K562 (cell line): ENCODE results near the gene SNX30. TPM values are rescaled to one million over a fixed set of nuclear protein-coding genes. Genes with fewer than 3 reads are reported as not detected.

Source experiments
- ATAC-seq: fragments of 200-7000 bp; cut with Tn5 transposase; 3 replicates; pipeline ENCODE4 v1.9.1; 2020; ENCODE audit warnings: moderate library complexity
- BruUV-seq: library from RNA; stranded (reverse); fragments of 400-500 nt; replicated peaks from 2 replicates; lab custom pipeline; 2021; lab: Mats Ljungman, UMichigan
- CTCF ChIA-PET: fragments of 300-600 bp; formaldehyde crosslinking; extraction: SDS; loops from one replicate; lab custom pipeline; 2021; ENCODE audit warnings: low intra/inter-chr PET ratio; lab: Yijun Ruan, JAX
- POLR2A ChIA-PET: fragments of 300-600, 350-650 bp; sonication (Branson Sonifier 250); formaldehyde crosslinking; extraction: SDS; loops from one replicate; lab custom pipeline; 2021; ENCODE audit warnings: antibody characterized with exemption, inconsistent platforms; lab: Yijun Ruan, JAX
- DNase-seq, 4 experiments: peaks; one replicate each; pipeline versions ENCODE4 v3.0.0 to v3.0.0-alpha.2; 2011 to 2018; ENCODE audit warnings: low spot score in 3 of 4, mixed read lengths in 3 of 4; ENCODE audit errors: extremely low read depth in 1 of 4
- FAIRE-seq: peaks from 2 replicates; lab custom pipeline; 2011; peaks lifted over from hg19 to GRCh38; lab: Jason Lieb, UNC
- H2AFZ ChIP-seq: 2 replicates; pipeline ENCODE4 v1.6.0; 2011; ENCODE audit warnings: low read depth, low read length, control low read depth, inconsistent platforms
- H3K27ac ChIP-seq: fragments of 200-600 bp; 3 replicates; pipeline ENCODE4 v1.8.0; 2011; ENCODE audit warnings: low read depth, mild to moderate bottlenecking, control low read depth, inconsistent platforms, low read length, moderate library complexity, mixed read lengths; ENCODE audit errors: extremely low read depth
- H3K27me3 ChIP-seq, 2 experiments: fragments of 300-600 bp in 1 of 2; 2 replicates in 1 of 2; 3 replicates in 1 of 2; pipeline versions ENCODE4 v1.6.0 to v1.8.0; 2011; ENCODE audit warnings: inconsistent platforms in 2 of 2, low read length in 2 of 2, mild to moderate bottlenecking in 1 of 2, mixed read lengths in 1 of 2, moderate library complexity in 1 of 2; ENCODE audit not compliant: control insufficient read depth in 2 of 2, insufficient read depth in 2 of 2
- H3K36me3 ChIP-seq: fragments of 300-600 bp; 3 replicates; pipeline ENCODE4 v1.8.0; 2011; ENCODE audit warnings: mild to moderate bottlenecking, low read length, inconsistent platforms; ENCODE audit not compliant: control insufficient read depth, insufficient read depth
- H3K4me1 ChIP-seq, 2 experiments: fragments of 200-600 bp in 1 of 2; replicated peaks in 1 of 2; 2 replicates in 1 of 2; 3 replicates in 1 of 2; pipeline versions ENCODE4 v1.5.1 to v1.8.0; 2011; ENCODE audit warnings: inconsistent platforms in 2 of 2, low read length in 2 of 2, mild to moderate bottlenecking in 1 of 2, mixed read lengths in 1 of 2, moderate library complexity in 1 of 2; ENCODE audit not compliant: control insufficient read depth in 2 of 2, insufficient read depth in 2 of 2
- H3K4me2 ChIP-seq: 2 replicates; pipeline ENCODE4 v1.6.1; 2011; ENCODE audit warnings: low read length, control low read depth, inconsistent platforms, mixed read lengths; ENCODE audit not compliant: insufficient read depth
- H3K4me3 ChIP-seq: fragments of 200-600 bp; sonication (generic), shearing (Covaris generic); 2 replicates; pipeline ENCODE4 v1.5.1; 2016; ENCODE audit warnings: control low read depth, inconsistent platforms
- H3K79me2 ChIP-seq: fragments of 200-600 bp; 3 replicates; pipeline ENCODE4 v1.8.0; 2011; ENCODE audit warnings: low read length, inconsistent platforms; ENCODE audit not compliant: control insufficient read depth, insufficient read depth
- H3K9ac ChIP-seq, 2 experiments: 2 replicates each; pipeline versions ENCODE4 v1.6.0 to v1.6.1; 2011; ENCODE audit warnings: low read depth in 2 of 2, low read length in 2 of 2, control low read depth in 1 of 2, inconsistent platforms in 1 of 2, mild to moderate bottlenecking in 1 of 2, mixed read lengths in 1 of 2; ENCODE audit not compliant: insufficient read depth in 1 of 2
- H3K9me1 ChIP-seq: one replicate; pipeline ENCODE4 v1.6.0; 2011; ENCODE audit warnings: inconsistent platforms, mild to moderate bottlenecking, low read length, moderate library complexity; ENCODE audit not compliant: control insufficient read depth, insufficient read depth
- H3K9me3 ChIP-seq: replicated peaks from 2 replicates; pipeline ENCODE4 v1.5.1; 2011; ENCODE audit warnings: low read depth, low read length, inconsistent platforms; ENCODE audit not compliant: control insufficient read depth, insufficient read depth
- H4K20me1 ChIP-seq: replicated peaks from 2 replicates; pipeline ENCODE4 v1.6.1; 2011; ENCODE audit warnings: low read length, inconsistent platforms, mixed read lengths; ENCODE audit not compliant: control insufficient read depth, insufficient read depth
- CBX1 ChIP-seq: sonication (generic); IDR thresholded peaks from 2 replicates; pipeline ENCODE4 v1.6.1; 2016; ENCODE audit warnings: antibody characterized with exemption, low read depth, mild to moderate bottlenecking
- CREBBP ChIP-seq: IDR thresholded peaks from one replicate; pipeline ENCODE4 v1.6.1; 2012; ENCODE audit warnings: low read depth, mild to moderate bottlenecking, control low read depth, inconsistent platforms, low read length
- FOXA3 ChIP-seq, 2 experiments: fragments of 450-650 bp in 1 of 2; sonication (generic) in 1 of 2; formaldehyde crosslinking; IDR thresholded peaks in 1 of 2; conservative IDR thresholded peaks in 1 of 2; 2 replicates each; pipeline versions ENCODE4 v1.4.0 to v1.8.0; 2020 to 2022; ENCODE audit warnings: mild to moderate bottlenecking in 2 of 2, missing genetic modification reagents in 1 of 2
- HMBOX1 ChIP-seq: sonication (generic); IDR thresholded peaks from 2 replicates; pipeline ENCODE4 v1.6.1; 2016
- XRCC5 ChIP-seq: fragments of 200-400 bp; formaldehyde crosslinking; IDR thresholded peaks from 2 replicates; pipeline ENCODE4 v1.6.1; 2017; ENCODE audit warnings: low read depth, mild to moderate bottlenecking, low read length
- ZBTB17 ChIP-seq: fragments of 450-650 bp; formaldehyde crosslinking; IDR thresholded peaks from 2 replicates; pipeline ENCODE4 v1.4.0; 2020; ENCODE audit warnings: mild to moderate bottlenecking
- ZNF766 ChIP-seq: fragments of 200-800 bp; sonication (Bioruptor generic); conservative IDR thresholded peaks from 2 replicates; pipeline ENCODE4 v1.6.1; 2016; ENCODE audit warnings: missing genetic modification characterization, missing compliant biosample characterization
- WGBS: fragments of 100-300 bp; shearing (Covaris generic); methylation state at CpG from one replicate; pipeline ENCODE4 v1.1.6; 2016; ENCODE audit warnings: low coverage, mixed read lengths; ENCODE audit not compliant: insufficient coverage; ENCODE audit errors: missing lambda C conversion rate; 5-methylcytosine and 5-hydroxymethylcytosine counted together
- in situ Hi-C: fragments of 300-500 bp; cut with MboI; formaldehyde crosslinking; loops from 4 replicates; pipeline ENCODE4 v1.15.0; 2018; ENCODE audit warnings: inconsistent platforms, mixed read lengths
- intact Hi-C: fragments of 100-400 bp; cut with micrococcal nuclease; formaldehyde crosslinking; loops from 2 replicates; pipeline ENCODE4 v1.14.2; 2022
- polyA plus RNA-seq, 8 experiments: library from polyadenylated mRNA; depleted of rRNA in 4 of 8; stranded (reverse) in 5 of 8; unstranded in 3 of 8; fragments of >200 nt; fragmentation: Nextera tagmentation in 2 of 8; fragmentation: Illumina TruSeq in 1 of 8; extraction: Ambion mirVana in 2 of 8; extraction: Trizol in 1 of 8; gene quantifications; 2 replicates each; pipeline versions ENCODE4 v1.2.1 to v1.2.3, GENCODE V29; 2011 to 2014; ENCODE audit warnings: inconsistent platforms in 1 of 8, missing spikeins in 1 of 8
- total RNA-seq, 7 experiments: library from RNA; depleted of rRNA in 6 of 7; stranded (reverse); fragments of >200 nt in 6 of 7; fragmentation: Illumina TruSeq in 2 of 7; extraction: Trizol in 2 of 7; gene quantifications; 2 replicates each; pipeline versions ENCODE4 v1.2.1 to v1.2.3, GENCODE V29; 2011 to 2021; ENCODE audit warnings: low replicate concordance in 1 of 7
- TF ChIP-seq, protein P1 (sequence below): fragments of 250-450 bp; sonication (Bioruptor Pico); IDR thresholded peaks from 2 replicates; pipeline ENCODE4 v1.4.0; 2020; ENCODE audit warnings: mild to moderate bottlenecking, moderate library complexity

SNX30 gene
- total and polyA plus RNA-seq, 9 of the 15 experiments (the other 6 are each of a cell fraction or from before 2014, with no cell fraction given) = 0.76 to 5.9 (median 3.3) TPM

DNA sequence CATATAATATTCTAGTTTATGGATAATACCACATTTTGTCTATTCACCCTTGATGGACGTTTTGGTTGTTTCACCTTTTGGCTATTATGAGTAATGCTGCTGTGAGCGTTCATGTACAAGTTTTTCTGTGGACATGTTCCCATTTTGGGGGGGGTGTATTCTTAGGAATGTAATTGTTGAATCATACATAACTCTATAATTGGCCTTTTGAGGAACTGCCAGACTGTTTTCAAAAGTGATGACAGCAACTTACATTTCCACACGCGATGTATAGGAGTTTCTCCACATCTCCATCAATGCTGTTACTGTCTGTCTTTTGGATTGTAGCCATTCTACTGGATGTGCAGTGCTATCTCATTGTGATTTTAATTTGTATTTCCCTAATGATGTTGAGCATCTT is 70.3 kb downstream of the SNX30 start:
- no peaks in the 10 kb centered on the region for H3K9me1 ChIP-seq
- DNase-seq = no peak
- no peaks in the 10 kb centered on the region for H3K79me2 ChIP-seq
- H3K9me3 ChIP-seq = no peaks in the 10 kb centered on the region
- TF ChIP-seq XRCC5 (no peak), CREBBP (no peak), FOXA3 (CRISPR knock-in tag; conservative IDR thresholded peaks at IDR 0.05 in 1 of 2, IDR thresholded peaks at IDR 0.05 in 1 of 2) (no peak), ZNF766 (CRISPR knock-in tag) (no peak)
- 61% methylated on average over 4 of the region's 4 CpGs for WGBS
- in situ Hi-C loops = loop anchor here (25.0 kb wide), 1 partner anchor 734 kb away; no protein-coding TSS in a partner anchor
- no peak overlapping the region for H2AFZ ChIP-seq
- CTCF ChIA-PET = interaction anchor here (1.5 kb wide), 1 partner anchor 378 kb away, joined by 7 read pairs; no protein-coding TSS in a partner anchor
- intact Hi-C loops = loop anchor here (2.0 to 5.0 kb wide), 2 partner anchors 78 to 154 kb away; no protein-coding TSS in a partner anchor
- FAIRE-seq = no peak
- no peaks in the 10 kb centered on the region for H3K4me1 ChIP-seq
- no peak overlapping the region for H3K9ac ChIP-seq
- POLR2A ChIA-PET = no interaction called here
- ATAC-seq = no peak
- H3K4me2 ChIP-seq = no peak overlapping the region
- no peak overlapping the region for H3K4me3 ChIP-seq
- H4K20me1 ChIP-seq = no peaks in the 10 kb centered on the region
- H3K27ac ChIP-seq = no peak overlapping the region
- no peaks in the 10 kb centered on the region; a peak in 1 of 5 replicates for H3K27me3 ChIP-seq
- 0 out of 3 replicates have a peak, but pooled peaks cover 2% of the 10 kb centered on the region for H3K36me3 ChIP-seq
- no TSS peak for BruUV-seq

- H3K9ac ChIP-seq = no peak overlapping the region
- H2AFZ ChIP-seq = no peak overlapping the region
- H3K27me3 ChIP-seq = no peaks in the 10 kb centered on the region; a peak in 1 of 5 replicates
- TF ChIP-seq, protein P1, sequence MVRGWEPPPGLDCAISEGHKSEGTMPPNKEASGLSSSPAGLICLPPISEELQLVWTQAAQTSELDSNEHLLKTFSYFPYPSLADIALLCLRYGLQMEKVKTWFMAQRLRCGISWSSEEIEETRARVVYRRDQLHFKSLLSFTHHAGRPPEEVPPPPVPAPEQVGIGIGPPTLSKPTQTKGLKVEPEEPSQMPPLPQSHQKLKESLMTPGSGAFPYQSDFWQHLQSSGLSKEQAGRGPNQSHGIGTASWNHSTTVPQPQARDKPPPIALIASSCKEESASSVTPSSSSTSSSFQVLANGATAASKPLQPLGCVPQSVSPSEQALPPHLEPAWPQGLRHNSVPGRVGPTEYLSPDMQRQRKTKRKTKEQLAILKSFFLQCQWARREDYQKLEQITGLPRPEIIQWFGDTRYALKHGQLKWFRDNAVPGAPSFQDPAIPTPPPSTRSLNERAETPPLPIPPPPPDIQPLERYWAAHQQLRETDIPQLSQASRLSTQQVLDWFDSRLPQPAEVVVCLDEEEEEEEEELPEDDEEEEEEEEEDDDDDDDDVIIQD (CRISPR knock-in tag) = no peak
- TF ChIP-seq CBX1 (no peak), HMBOX1 (no peak), ZBTB17 (CRISPR knock-in tag) (no peak)
- H3K36me3 ChIP-seq = 0 out of 3 replicates have a peak, but pooled peaks cover 2% of the 10 kb centered on the region
- ChIA-PET CTCF (no interaction called here), POLR2A (no interaction called here)
- no peaks in the 10 kb centered on the region for H3K4me1 ChIP-seq
- no peak overlapping the region for H3K27ac ChIP-seq
- H3K4me3 ChIP-seq = no peak overlapping the region
- H4K20me1 ChIP-seq = no peaks in the 10 kb centered on the region
- H3K4me2 ChIP-seq = no peak overlapping the region
- no peaks in the 10 kb centered on the region for H3K79me2 ChIP-seq
- intact Hi-C loops (loop anchor here (5.0 kb wide), 1 partner anchor 155 kb away; no protein-coding TSS in a partner anchor), in situ Hi-C loops (loop anchor here (25.0 kb wide), 1 partner anchor 735 kb away; no protein-coding TSS in a partner anchor)
- ATAC-seq = no peak
- no peak for FAIRE-seq
- H3K9me1 ChIP-seq = no peaks in the 10 kb centered on the region
- DNase-seq = no peak
- no TSS peak for BruUV-seq
- no peaks in the 10 kb centered on the region for H3K9me3 ChIP-seq
- 47% methylated on average over 3 of the region's 3 CpGs for WGBS
These were observed 72.1 kb downstream of the SNX30 start for GRCh38 chr9:112822618-112823017.
